ENCODE measurements around the gene ZNF319. TPM values are rescaled to one million over a fixed set of nuclear protein-coding genes. Genes with fewer than 3 reads are reported as not detected.

ZNF319 gene
- total and polyA plus RNA-seq, 2 of the 13 experiments (the other 11 are each of a cell fraction or from before 2014, with no cell fraction given) = 2.4 to 3.6 TPM

DNA sequence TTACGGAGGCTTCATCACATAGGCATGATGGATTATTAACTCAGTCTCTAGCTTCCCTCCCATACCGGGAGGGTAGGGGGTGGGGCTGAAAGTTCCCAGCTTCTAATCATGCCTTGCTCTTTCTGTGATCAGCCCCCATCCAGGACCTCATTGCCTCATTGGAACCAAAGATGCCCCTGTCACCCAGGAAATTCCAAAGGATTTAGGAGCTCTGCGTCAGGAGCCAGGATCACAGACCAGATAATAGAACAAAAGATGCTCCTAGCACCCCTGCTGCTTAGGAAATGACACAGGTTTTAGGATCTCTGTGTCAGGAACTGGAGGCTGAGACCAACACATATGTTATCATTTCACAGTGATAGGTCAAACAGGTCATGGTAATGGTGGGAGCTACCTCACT is 10.4 kb upstream of the ZNF319 start:
- DNase-seq (ENCODE audit: low spot score) = no peak
- peaks cover 2% of the 10 kb centered on the region for H3K79me2 ChIP-seq (ENCODE audit: insufficient read depth, low read length)
- H3K9me3 ChIP-seq (ENCODE audit: low read length) = peaks cover 8% of the 10 kb centered on the region
- WGBS (ENCODE audit: low lambda C conversion rate) = 100% methylated on average over 2 of the region's 3 CpGs
- no peak overlapping the region for H3K27ac ChIP-seq (ENCODE audit: extremely low read length, insufficient read depth, low read length)
- no peak overlapping the region for H3K4me3 ChIP-seq (replicated peaks in 1 of 3; ENCODE audit: insufficient read depth in 1 of 3, low read depth in 2 of 3, low read length in 3 of 3)
- no peak overlapping the region for H3K4me2 ChIP-seq (ENCODE audit: low read depth, low read length)
- no TSS peak for BruUV-seq (replicated peaks)
- H3K4me1 ChIP-seq (ENCODE audit: insufficient read depth, low read length) = peaks cover 16% of the 10 kb centered on the region
- ATAC-seq = no peak
- no peak for TF ChIP-seq ZNF782 (CRISPR knock-in tag; IDR thresholded peaks at IDR 0.05; ENCODE audit: borderline replicate concordance)
- TF ChIP-seq, protein P1, sequence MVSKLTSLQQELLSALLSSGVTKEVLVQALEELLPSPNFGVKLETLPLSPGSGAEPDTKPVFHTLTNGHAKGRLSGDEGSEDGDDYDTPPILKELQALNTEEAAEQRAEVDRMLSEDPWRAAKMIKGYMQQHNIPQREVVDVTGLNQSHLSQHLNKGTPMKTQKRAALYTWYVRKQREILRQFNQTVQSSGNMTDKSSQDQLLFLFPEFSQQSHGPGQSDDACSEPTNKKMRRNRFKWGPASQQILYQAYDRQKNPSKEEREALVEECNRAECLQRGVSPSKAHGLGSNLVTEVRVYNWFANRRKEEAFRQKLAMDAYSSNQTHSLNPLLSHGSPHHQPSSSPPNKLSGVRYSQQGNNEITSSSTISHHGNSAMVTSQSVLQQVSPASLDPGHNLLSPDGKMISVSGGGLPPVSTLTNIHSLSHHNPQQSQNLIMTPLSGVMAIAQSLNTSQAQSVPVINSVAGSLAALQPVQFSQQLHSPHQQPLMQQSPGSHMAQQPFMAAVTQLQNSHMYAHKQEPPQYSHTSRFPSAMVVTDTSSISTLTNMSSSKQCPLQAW (CRISPR knock-in tag; IDR thresholded peaks at IDR 0.05) = no peak
- TF ChIP-seq FOXO1 (CRISPR knock-in tag; IDR thresholded peaks at IDR 0.05) = no peak
- no peak for TF ChIP-seq ZFP36 (IDR thresholded peaks at IDR 0.05; ENCODE audit: borderline replicate concordance, low read depth, low read length, partially characterized antibody)
- TF ChIP-seq ZFYVE20 (CRISPR knock-in tag; IDR thresholded peaks at IDR 0.05; ENCODE audit: borderline replicate concordance, low read depth) = no peak
- no peak for TF ChIP-seq ATAD3A (CRISPR knock-in tag; IDR thresholded peaks at IDR 0.05)
- TF ChIP-seq BORCS8-MEF2B (CRISPR knock-in tag; IDR thresholded peaks at IDR 0.05) = no peak
- TF ChIP-seq RAD51 (IDR thresholded peaks at IDR 0.05; ENCODE audit: borderline replicate concordance) = no peak
- no peak for TF ChIP-seq ZNF3 (CRISPR knock-in tag; IDR thresholded peaks at IDR 0.05)
- TF ChIP-seq PAF1 (CRISPR knock-in tag; IDR thresholded peaks at IDR 0.05) = no peak
- TF ChIP-seq KLF15 (CRISPR knock-in tag; IDR thresholded peaks at IDR 0.05; ENCODE audit: borderline replicate concordance) = no peak
- TF ChIP-seq ZNF33B (CRISPR knock-in tag; IDR thresholded peaks at IDR 0.05) = no peak
- peaks cover 15 to 51% of the 10 kb centered on the region in 2 experiments for H3K36me3 ChIP-seq (replicated peaks in 1 of 2; ENCODE audit: control insufficient read depth in 1 of 2, insufficient read depth in 2 of 2, low read length in 2 of 2)
- CTCF ChIA-PET (ENCODE audit: low intra/inter-chr PET ratio, low total read pairs) = no interaction called here
- H3K27me3 ChIP-seq (ENCODE audit: control insufficient read depth in 1 of 2, insufficient read depth in 2 of 2, low read length in 2 of 2) = no peaks in the 10 kb centered on the region
- no peaks in the 10 kb centered on the region for H4K20me1 ChIP-seq (ENCODE audit: insufficient read depth, low read length)
- POLR2A ChIA-PET = interaction anchor here (1.6 kb wide), 1 partner anchor 14 kb away, joined by 8 read pairs; no protein-coding TSS in a partner anchor
- in situ Hi-C loops (cut with HindIII; ENCODE audit: extremely low pct_ligation_motif_present, low pct_unique_long_range_greater_than_20kb) (no loop called here), intact Hi-C loops (cut with micrococcal nuclease; ENCODE audit: unreplicated experiment) (no loop called here)
- no peak overlapping the region for H2AFZ ChIP-seq (ENCODE audit: low read length)
- no peak overlapping the region for H3K9ac ChIP-seq (ENCODE audit: insufficient read depth, low read depth, low read length)
- no peak for FAIRE-seq
